GM23248 (cell line): ENCODE measurements around the gene XAGE1B. TPM values are rescaled to one million over a fixed set of nuclear protein-coding genes. Genes with fewer than 3 reads are reported as not detected.
"Not testable (repeated sequence)": the region's sequence is repeated elsewhere in the genome, so short reads cannot be mapped to it uniquely, and the experiment has no call there.

Source experiments
- DNase-seq: peaks from one replicate; pipeline ENCODE4 v3.0.0-alpha.2; 2015
- H2AFZ ChIP-seq: fragments of 200-600 bp; sonication (generic); 2 replicates; pipeline ENCODE4 v1.6.1; 2016; ENCODE audit warnings: antibody characterized with exemption
- H3F3A ChIP-seq: fragments of 200-600 bp; sonication (generic); 2 replicates; pipeline ENCODE4 v1.6.1; 2016; ENCODE audit warnings: mild to moderate bottlenecking, antibody characterized with exemption, mixed run types; ENCODE audit not compliant: insufficient read depth
- H3K27ac ChIP-seq: fragments of 200-600 bp; sonication (generic); 2 replicates; pipeline ENCODE4 v1.5.1; 2016; ENCODE audit warnings: mild to moderate bottlenecking
- H3K27me3 ChIP-seq: fragments of 200-600 bp; sonication (generic); replicated peaks from 2 replicates; pipeline ENCODE4 v1.6.1; 2016; ENCODE audit warnings: mild to moderate bottlenecking; ENCODE audit not compliant: insufficient read depth
- H3K36me3 ChIP-seq: fragments of 200-600 bp; sonication (generic); 2 replicates; pipeline ENCODE4 v1.6.1; 2016; ENCODE audit warnings: low read depth, mild to moderate bottlenecking
- H3K4me1 ChIP-seq: fragments of 200-600 bp; sonication (generic); 2 replicates; pipeline ENCODE4 v1.6.1; 2016; ENCODE audit warnings: mild to moderate bottlenecking; ENCODE audit not compliant: insufficient read depth
- H3K4me2 ChIP-seq: fragments of 200-600 bp; sonication (generic); one replicate; pipeline ENCODE4 v1.6.1; 2016; ENCODE audit warnings: mild to moderate bottlenecking; ENCODE audit not compliant: unreplicated experiment
- H3K4me3 ChIP-seq: fragments of 200-600 bp; sonication (generic); 2 replicates; pipeline ENCODE4 v1.5.1; 2016; ENCODE audit warnings: mild to moderate bottlenecking
- H3K79me2 ChIP-seq: fragments of 200-600 bp; sonication (generic); 2 replicates; pipeline ENCODE4 v1.6.1; 2016; ENCODE audit warnings: mild to moderate bottlenecking; ENCODE audit not compliant: insufficient read depth
- H3K9ac ChIP-seq: fragments of 200-600 bp; sonication (generic); 2 replicates; pipeline ENCODE4 v1.6.1; 2016; ENCODE audit warnings: mild to moderate bottlenecking
- H3K9me2 ChIP-seq: fragments of 200-600 bp; sonication (generic); 2 replicates; pipeline ENCODE4 v1.6.1; 2016; ENCODE audit warnings: mixed run types, mild to moderate bottlenecking, moderate library complexity; ENCODE audit not compliant: insufficient read depth
- H3K9me3 ChIP-seq: fragments of 200-600 bp; sonication (generic); one replicate; pipeline ENCODE4 v1.6.1; 2017; ENCODE audit warnings: low read depth
- H4K20me1 ChIP-seq: fragments of 200-600 bp; sonication (generic); 2 replicates; pipeline ENCODE4 v1.6.0; 2016; ENCODE audit not compliant: insufficient read depth
- WGBS, 2 experiments: methylation state at CpG; one replicate each; pipeline ENCODE4 v1.1.6; 2015 to 2017; ENCODE audit warnings: low lambda C conversion rate in 2 of 2, low coverage in 1 of 2; ENCODE audit errors: missing lambda C conversion rate in 2 of 2; 5-methylcytosine and 5-hydroxymethylcytosine counted together
- in situ Hi-C: fragments of 300-500 bp; cut with MboI; formaldehyde crosslinking; loops from 2 replicates; pipeline ENCODE4 v1.15.0; 2020
- polyA plus RNA-seq: library from polyadenylated mRNA; unstranded; fragments of >200 nt; fragmentation: Nextera tagmentation; extraction: Ambion mirVana; gene quantifications from 2 replicates; pipeline ENCODE4 v1.2.1, GENCODE V29; 2016
- small RNA-seq: library from RNA; depleted of rRNA; stranded (forward); fragments of <200 nt; gene quantifications from one replicate; pipeline ENCODE3, GENCODE V24; 2014; ENCODE audit warnings: low read depth, low replicate concordance
- total RNA-seq: library from RNA; depleted of rRNA; stranded (reverse); fragments of >200 nt; shearing (Covaris generic); gene quantifications from 2 replicates; pipeline ENCODE4 v1.2.3, GENCODE V29; 2014; rRNA removed

XAGE1B gene
- total and polyA plus RNA-seq, 2 experiments from 2014 or later, result not detected

DNA sequence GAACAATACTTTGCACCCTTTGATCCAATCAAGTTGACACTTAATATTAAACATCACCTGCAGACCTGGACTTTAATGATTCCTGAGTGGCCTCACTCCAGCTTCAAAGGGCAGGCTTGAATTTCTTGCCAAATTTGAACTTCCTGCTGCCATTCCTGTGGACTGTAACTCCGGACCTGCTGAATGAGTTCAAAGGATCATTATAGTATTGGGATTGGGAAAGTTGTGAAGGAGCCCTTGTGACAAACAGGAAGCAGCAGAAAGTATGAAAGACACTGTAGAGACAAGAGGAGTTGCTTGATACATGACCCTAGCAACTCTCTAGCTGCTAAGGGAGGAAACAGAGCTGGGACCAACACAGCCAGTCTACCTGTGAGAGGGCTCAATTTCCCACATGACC, 45.6 kb downstream of the XAGE1B start:
- H3K9me3 ChIP-seq, in situ Hi-C loops, H2AFZ ChIP-seq, H4K20me1 ChIP-seq, DNase-seq, H3K9me2 ChIP-seq, H3K79me2 ChIP-seq, H3K27me3 ChIP-seq, H3K27ac ChIP-seq, H3K4me3 ChIP-seq, H3K4me2 ChIP-seq, H3F3A ChIP-seq, H3K4me1 ChIP-seq, H3K9ac ChIP-seq, H3K36me3 ChIP-seq: not testable (repeated sequence)
- WGBS, 2 experiments, result 54 to 80% methylated on average over 1 of the region's 1 CpG

Small RNA genes lying within 50 kb of the gene (small RNA-seq; reads per million reads assigned to genes)
- gene BX510359.8, result not detected
- gene RBM22P7, result not detected

Other genes with a start within 250 kb of the XAGE1B start
- not detected in 2 replicates for gene XAGE2, start 148.0 kb downstream of the XAGE1B start, total RNA-seq
- not detected in 2 replicates for gene XAGE2, start 148.0 kb downstream of the XAGE1B start, polyA plus RNA-seq
- not detected in 2 replicates for gene XAGE1A, start 21.3 kb downstream of the XAGE1B start, total RNA-seq
- not detected in 2 replicates for gene XAGE1A, start 21.3 kb downstream of the XAGE1B start, polyA plus RNA-seq
- not detected in 2 replicates for gene SSX7, start 137.8 kb upstream of the XAGE1B start, total RNA-seq
- gene SSX7, start 137.8 kb upstream of the XAGE1B start, polyA plus RNA-seq, result not detected in 2 replicates
- not detected in 2 replicates for gene SSX2, start 190.1 kb upstream of the XAGE1B start, total RNA-seq
- not detected in 2 replicates for gene SSX2, start 190.1 kb upstream of the XAGE1B start, polyA plus RNA-seq
- not detected in 2 replicates for gene SSX2B, start 234.2 kb upstream of the XAGE1B start, total RNA-seq
- not detected in 2 replicates for gene SSX2B, start 234.2 kb upstream of the XAGE1B start, polyA plus RNA-seq